Fibroblast of the aortic adventitia (primary cell): ENCODE measurements around the gene TFPT. TPM values are rescaled to one million over a fixed set of nuclear protein-coding genes. Genes with fewer than 3 reads are reported as not detected.
"Not testable (repeated sequence)": the region's sequence is repeated elsewhere in the genome, so short reads cannot be mapped to it uniquely, and the experiment has no call there.

Source experiments
- DNase-seq: peaks from one replicate; pipeline ENCODE4 v3.0.0-alpha.2; 2010; ENCODE audit warnings: low read depth
- H3K4me3 ChIP-seq: 2 replicates; pipeline ENCODE4 v1.5.1; 2011; ENCODE audit warnings: low read depth, mild to moderate bottlenecking, control low read depth, low read length, moderate library complexity
- total RNA-seq: library from RNA; depleted of rRNA; stranded (reverse); fragments of >200 nt; gene quantifications from 2 replicates; pipeline ENCODE4 v1.2.3, GENCODE V29; 2012; ENCODE audit warnings: low replicate concordance
- TF ChIP-seq, protein P1 (sequence below): IDR thresholded peaks from 2 replicates; pipeline ENCODE4 v1.5.1; 2011; ENCODE audit warnings: mild to moderate bottlenecking, low read length, control low read depth, inconsistent platforms; ENCODE audit not compliant: insufficient read depth

Gene TFPT
- total RNA-seq, 1 donor, result 8.9 TPM

DNA sequence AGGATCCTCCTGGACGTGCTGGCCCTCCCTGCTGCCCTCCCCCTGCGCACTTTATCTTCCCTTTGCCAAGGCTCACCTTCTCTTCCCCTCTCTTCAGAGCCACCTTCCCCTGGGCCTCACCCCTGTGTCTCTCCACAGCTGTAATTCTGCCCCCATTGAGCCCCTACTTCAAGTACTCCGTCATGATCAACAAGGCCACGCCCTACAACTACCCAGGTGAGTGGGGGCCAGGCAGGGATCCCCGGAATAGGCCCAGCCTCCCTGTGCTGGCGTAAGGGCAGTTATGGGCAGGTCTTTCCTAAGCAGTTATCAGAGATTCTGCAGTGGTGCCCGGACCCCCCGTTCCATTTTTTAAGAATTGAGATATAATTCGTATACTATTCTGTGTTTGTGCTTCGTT, 9.7 kb downstream of the TFPT start:
- H3K4me3 ChIP-seq, result no peak overlapping the region
- DNase-seq, result no peak
- TF ChIP-seq, protein P1, sequence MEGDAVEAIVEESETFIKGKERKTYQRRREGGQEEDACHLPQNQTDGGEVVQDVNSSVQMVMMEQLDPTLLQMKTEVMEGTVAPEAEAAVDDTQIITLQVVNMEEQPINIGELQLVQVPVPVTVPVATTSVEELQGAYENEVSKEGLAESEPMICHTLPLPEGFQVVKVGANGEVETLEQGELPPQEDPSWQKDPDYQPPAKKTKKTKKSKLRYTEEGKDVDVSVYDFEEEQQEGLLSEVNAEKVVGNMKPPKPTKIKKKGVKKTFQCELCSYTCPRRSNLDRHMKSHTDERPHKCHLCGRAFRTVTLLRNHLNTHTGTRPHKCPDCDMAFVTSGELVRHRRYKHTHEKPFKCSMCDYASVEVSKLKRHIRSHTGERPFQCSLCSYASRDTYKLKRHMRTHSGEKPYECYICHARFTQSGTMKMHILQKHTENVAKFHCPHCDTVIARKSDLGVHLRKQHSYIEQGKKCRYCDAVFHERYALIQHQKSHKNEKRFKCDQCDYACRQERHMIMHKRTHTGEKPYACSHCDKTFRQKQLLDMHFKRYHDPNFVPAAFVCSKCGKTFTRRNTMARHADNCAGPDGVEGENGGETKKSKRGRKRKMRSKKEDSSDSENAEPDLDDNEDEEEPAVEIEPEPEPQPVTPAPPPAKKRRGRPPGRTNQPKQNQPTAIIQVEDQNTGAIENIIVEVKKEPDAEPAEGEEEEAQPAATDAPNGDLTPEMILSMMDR, result no peak

DNA sequence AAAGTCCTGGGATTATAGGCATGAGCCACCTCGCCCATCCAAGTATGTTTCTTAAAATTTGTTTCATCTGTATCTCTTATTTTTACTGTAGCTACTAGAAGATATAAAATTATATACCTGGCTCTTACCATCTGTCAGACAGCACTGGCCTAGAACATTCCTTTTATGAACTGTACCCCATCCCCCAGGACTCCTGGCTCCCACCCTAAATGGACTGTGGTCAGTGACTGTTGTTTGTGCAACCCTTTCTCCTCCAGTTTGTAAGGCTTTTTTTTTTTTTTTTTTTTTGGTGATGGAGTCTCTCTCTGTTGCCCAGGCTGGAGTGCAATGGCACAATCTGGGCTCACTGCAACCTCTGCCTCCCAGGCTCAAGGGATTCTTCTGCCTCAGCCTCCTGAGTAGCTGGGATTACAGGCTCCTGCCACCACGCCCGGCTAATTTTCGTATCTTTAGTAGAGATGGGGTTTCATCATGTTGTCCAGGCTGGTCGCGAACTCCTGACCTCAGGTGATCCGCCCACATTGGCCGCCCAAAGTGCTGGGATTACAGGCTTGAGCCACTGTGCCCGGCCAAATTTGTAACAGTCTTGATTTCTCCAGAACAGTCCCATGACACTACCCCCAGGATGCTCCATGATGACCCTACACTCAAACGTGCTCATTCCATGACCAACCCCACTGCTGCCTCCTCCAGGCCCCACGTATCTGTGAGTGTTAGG, 10.3 kb downstream of the TFPT start:
- DNase-seq, result no peak
- TF ChIP-seq, protein P1, result no peak
- H3K4me3 ChIP-seq, result no peak overlapping the region

DNA sequence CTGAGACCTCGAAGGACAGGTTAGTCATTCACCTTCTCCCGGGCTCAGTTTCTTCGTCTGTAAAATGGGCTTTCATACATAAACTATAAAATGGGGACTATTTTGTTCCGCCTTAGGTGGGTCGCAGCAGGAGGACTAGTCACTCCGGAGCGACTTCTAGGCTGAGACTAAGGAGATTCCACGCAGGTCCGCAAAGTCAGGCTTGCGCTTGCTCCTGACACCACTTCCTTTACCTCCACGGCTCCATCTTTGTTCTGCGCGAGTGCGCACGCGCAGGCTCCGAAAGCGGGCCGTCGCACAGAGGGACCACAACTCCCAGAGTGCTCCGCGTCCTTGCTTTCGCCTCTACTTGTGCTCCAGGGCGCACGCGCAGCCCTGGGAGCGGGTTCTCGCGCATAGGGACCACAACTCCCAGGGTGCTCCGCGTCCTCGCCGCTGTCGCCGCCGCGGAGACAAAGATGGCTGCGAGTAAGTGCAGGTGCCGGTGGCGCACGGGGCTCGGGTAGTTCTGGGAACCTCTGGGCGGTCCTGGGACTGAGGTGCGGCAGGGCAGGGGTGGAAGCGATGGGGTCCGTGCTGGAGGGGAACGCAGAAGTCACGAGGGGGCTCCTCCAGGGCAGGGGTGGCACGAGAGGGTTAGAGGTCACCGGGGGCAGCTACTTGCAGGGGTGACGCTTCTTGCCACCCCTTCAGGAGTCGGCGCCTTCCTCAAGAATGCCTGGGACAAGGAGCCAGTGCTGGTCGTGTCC, 12.9 kb downstream of the TFPT start, which contains the start of gene NDUFA3:
Gene NDUFA3, plus strand, starts transcription at position 435 of the 749 bp plus-strand sequence. Its CDS starts 24 bp downstream, at position 459.
- DNase-seq, result peak; percentile 98
- peak within 1 kb of the TSS; percentile 96 for H3K4me3 ChIP-seq
- TF ChIP-seq, protein P1, result no peak

DNA sequence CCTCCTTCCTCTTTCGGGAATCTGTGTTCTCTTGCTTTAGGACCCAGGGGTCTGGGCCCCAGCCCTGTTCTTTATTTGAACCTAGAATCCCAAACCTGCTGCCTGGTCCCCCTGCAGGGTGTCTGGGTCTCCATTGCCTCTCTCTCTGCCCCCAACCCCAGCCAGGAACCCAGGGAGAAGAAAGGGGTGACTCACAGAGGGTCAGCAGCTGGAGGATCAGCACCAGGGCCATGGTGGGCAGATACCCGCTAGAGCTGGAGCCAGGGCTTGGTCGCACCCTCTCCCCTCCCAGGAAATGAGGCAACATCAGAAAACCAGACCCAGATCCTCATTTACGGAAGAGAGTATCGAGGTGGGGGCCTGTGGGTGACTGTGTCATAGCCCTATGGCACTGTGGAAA, 14.9 kb downstream of the TFPT start, which contains the start of gene OSCAR:
Gene OSCAR, minus strand, starts transcription at position 243 of the 400 bp plus-strand sequence. Its CDS starts 11 bp downstream, at position 232.
- TF ChIP-seq, protein P1, result no peak
- H3K4me3 ChIP-seq, result peak within 1 kb of the TSS; percentile 13
- peak; percentile 33 for DNase-seq

DNA sequence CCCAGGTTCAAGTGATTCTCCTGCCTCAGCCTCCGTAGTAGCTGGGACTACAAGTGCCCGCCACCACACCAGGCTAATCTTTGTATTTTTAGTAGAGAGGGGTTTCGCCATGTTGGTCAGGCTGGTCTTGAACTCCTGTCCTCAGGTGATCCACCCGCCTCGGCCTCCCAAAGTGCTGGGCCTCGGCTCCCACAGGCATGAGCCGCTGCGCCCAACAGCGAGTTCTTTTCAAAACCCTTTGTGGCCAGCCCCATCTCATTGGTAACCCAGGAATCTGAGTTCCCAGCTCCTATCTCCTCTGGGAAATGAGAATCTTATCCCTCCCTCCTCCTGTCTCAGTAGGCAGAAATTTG, 15.6 kb downstream of the TFPT start:
- not testable (repeated sequence) for DNase-seq, H3K4me3 ChIP-seq

DNA sequence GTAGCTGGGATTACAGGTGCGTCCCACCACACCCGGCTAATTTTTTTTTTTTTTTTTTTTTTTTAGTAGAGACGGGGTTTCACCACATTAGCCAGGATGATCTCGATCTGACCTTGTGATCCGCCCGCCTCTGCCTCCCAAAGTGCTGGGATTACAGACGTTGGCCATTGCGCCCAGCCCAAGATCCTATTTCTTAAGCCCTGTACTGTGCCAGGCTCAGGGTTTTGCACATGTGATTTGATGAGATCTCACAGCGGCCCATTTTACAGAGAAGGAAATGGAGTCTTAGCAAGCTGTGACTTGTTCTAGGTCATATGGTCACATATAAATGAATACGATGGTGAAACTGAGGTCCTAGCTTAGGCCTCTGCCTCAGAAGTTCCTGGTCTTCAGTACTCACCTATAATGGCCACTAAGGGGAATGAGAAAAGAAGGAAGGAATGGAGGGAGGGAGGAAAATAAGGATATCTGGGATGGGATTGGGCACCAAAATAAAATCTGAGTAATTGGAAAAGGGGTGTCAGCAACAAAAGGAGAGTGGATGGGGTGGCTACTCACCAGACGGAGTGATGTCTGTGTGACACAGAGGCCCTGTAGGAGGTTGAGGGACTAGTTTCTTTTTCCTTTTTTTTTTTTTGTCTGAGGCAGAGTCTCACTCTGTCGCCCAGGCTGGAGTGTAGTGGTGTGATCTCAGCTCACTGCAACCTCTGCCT, 16.1 kb downstream of the TFPT start:
- no peak for DNase-seq
- no peak overlapping the region for H3K4me3 ChIP-seq
- TF ChIP-seq, protein P1, result no peak
